SU-DHL-6 (cell line): ENCODE data around the gene BLOC1S6.

Experiments used
- EZH2phosphoT487 ChIP-seq: fragments of 200-600 bp; sonication (generic), shearing (Covaris generic); conservative IDR thresholded peaks from 2 replicates; pipeline ENCODE4 v1.6.1; 2018; ENCODE audit warnings: mild to moderate bottlenecking, antibody characterized with exemption, low read length, moderate library complexity, mixed read lengths
- TF ChIP-seq, protein P1 (sequence below): fragments of 200-600 bp; sonication (generic); IDR thresholded peaks from one replicate; pipeline ENCODE4 v1.5.1; 2017; ENCODE audit warnings: antibody characterized with exemption, mild to moderate bottlenecking, low read length, moderate library complexity; ENCODE audit not compliant: insufficient read depth, poor library complexity, severe bottlenecking

DNA sequence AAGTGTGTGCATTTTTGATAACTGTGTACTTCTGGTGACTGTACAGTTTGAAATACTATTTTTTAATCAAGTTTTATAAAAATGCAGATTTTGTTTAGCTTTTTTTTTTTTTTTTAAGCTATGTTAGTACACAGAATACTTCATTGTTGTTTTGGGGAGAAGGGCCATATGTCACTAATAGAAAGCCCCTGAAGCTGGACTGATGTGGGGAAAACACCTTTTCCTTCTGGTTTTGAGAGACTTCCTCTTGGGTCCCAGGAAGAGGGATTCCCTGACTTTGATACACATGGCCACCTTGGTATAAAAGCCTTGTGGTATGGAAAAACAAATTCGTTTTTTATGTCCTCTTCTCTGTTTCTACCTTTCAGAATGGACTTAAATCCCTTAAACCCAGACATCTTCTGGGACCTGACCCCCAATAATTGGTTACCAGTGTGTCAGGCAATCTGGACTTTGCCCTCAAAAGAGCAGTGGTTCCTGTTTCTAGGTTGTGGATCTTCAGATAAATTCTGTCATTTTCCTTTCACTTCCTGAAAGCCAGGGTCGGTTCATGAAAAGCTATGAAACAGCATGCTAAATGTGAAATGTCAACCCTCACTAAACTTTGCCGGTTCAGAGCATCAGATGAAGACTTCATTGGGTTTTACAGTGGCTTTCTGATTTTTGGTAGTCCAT, 31.1 kb upstream of the BLOC1S6 start:
- TF ChIP-seq, protein P1, sequence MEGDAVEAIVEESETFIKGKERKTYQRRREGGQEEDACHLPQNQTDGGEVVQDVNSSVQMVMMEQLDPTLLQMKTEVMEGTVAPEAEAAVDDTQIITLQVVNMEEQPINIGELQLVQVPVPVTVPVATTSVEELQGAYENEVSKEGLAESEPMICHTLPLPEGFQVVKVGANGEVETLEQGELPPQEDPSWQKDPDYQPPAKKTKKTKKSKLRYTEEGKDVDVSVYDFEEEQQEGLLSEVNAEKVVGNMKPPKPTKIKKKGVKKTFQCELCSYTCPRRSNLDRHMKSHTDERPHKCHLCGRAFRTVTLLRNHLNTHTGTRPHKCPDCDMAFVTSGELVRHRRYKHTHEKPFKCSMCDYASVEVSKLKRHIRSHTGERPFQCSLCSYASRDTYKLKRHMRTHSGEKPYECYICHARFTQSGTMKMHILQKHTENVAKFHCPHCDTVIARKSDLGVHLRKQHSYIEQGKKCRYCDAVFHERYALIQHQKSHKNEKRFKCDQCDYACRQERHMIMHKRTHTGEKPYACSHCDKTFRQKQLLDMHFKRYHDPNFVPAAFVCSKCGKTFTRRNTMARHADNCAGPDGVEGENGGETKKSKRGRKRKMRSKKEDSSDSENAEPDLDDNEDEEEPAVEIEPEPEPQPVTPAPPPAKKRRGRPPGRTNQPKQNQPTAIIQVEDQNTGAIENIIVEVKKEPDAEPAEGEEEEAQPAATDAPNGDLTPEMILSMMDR: no peak
- TF ChIP-seq EZH2phosphoT487: no peak
